ENCODE data around the gene CELF4.

Gene CELF4

GRCh38 chr18:37252854-37253393 lies 312.7 kb downstream of the CELF4 start:
- Histone ChIP-seq H3K4me3 (ENCODE audit: insufficient read depth, low read length, poor library complexity, severe bottlenecking) (no peak overlapping the region), H3K9ac (ENCODE audit: low read length) (no peak overlapping the region), H3K27ac (ENCODE audit: low read depth, low read length) (no peak overlapping the region), H3K9me2 (replicated peaks; ENCODE audit: insufficient read depth, low read length) (no peaks in the 10 kb centered on the region), H3K79me2 (ENCODE audit: insufficient read depth, low read length) (no peaks in the 10 kb centered on the region), H3F3A (ENCODE audit: insufficient read depth) (no peaks in the 10 kb centered on the region), H3K9me3 (ENCODE audit: insufficient read depth, low read length) (no peaks in the 10 kb centered on the region), H3K4me2 (ENCODE audit: low read depth, low read length, poor library complexity, severe bottlenecking) (no peak overlapping the region), H3K36me3 (ENCODE audit: low read length) (no peaks in the 10 kb centered on the region), H3K27me3 (ENCODE audit: low read length) (no peaks in the 10 kb centered on the region), H2AFZ (ENCODE audit: low read depth, low read length, severe bottlenecking) (no peak overlapping the region), H4K20me1 (ENCODE audit: low read depth, low read length) (no peaks in the 10 kb centered on the region)
- TF ChIP-seq, protein P1, sequence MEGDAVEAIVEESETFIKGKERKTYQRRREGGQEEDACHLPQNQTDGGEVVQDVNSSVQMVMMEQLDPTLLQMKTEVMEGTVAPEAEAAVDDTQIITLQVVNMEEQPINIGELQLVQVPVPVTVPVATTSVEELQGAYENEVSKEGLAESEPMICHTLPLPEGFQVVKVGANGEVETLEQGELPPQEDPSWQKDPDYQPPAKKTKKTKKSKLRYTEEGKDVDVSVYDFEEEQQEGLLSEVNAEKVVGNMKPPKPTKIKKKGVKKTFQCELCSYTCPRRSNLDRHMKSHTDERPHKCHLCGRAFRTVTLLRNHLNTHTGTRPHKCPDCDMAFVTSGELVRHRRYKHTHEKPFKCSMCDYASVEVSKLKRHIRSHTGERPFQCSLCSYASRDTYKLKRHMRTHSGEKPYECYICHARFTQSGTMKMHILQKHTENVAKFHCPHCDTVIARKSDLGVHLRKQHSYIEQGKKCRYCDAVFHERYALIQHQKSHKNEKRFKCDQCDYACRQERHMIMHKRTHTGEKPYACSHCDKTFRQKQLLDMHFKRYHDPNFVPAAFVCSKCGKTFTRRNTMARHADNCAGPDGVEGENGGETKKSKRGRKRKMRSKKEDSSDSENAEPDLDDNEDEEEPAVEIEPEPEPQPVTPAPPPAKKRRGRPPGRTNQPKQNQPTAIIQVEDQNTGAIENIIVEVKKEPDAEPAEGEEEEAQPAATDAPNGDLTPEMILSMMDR (IDR thresholded peaks at IDR 0.05; ENCODE audit: insufficient read depth, low read length, poor library complexity, severe bottlenecking), result no peak
- no peak for TF ChIP-seq EZH2phosphoT487 (conservative IDR thresholded peaks at IDR 0.05; ENCODE audit: low read length)

GRCh38 chr18:37252342-37252741 lies 313.3 kb downstream of the CELF4 start:
- H3K27me3 ChIP-seq (ENCODE audit: low read length), result no peaks in the 10 kb centered on the region
- no peak overlapping the region for H3K4me3 ChIP-seq (ENCODE audit: insufficient read depth, low read length, poor library complexity, severe bottlenecking)
- H3K27ac ChIP-seq (ENCODE audit: low read depth, low read length), result no peak overlapping the region
- no peak overlapping the region for H3K9ac ChIP-seq (ENCODE audit: low read length)
- H2AFZ ChIP-seq (ENCODE audit: low read depth, low read length, severe bottlenecking), result no peak overlapping the region
- H4K20me1 ChIP-seq (ENCODE audit: low read depth, low read length), result no peaks in the 10 kb centered on the region
- no peaks in the 10 kb centered on the region for H3K9me2 ChIP-seq (replicated peaks; ENCODE audit: insufficient read depth, low read length)
- H3K9me3 ChIP-seq (ENCODE audit: insufficient read depth, low read length), result no peaks in the 10 kb centered on the region
- no peaks in the 10 kb centered on the region for H3K36me3 ChIP-seq (ENCODE audit: low read length)
- no peak overlapping the region for H3K4me2 ChIP-seq (ENCODE audit: low read depth, low read length, poor library complexity, severe bottlenecking)
- H3K79me2 ChIP-seq (ENCODE audit: insufficient read depth, low read length), result no peaks in the 10 kb centered on the region
- H3F3A ChIP-seq (ENCODE audit: insufficient read depth), result no peaks in the 10 kb centered on the region
- TF ChIP-seq, protein P1 (IDR thresholded peaks at IDR 0.05; ENCODE audit: insufficient read depth, low read length, poor library complexity, severe bottlenecking), result no peak
- TF ChIP-seq EZH2phosphoT487 (conservative IDR thresholded peaks at IDR 0.05; ENCODE audit: low read length), result no peak

- no peak overlapping the region for H3K9ac ChIP-seq (ENCODE audit: low read length)
- no peaks in the 10 kb centered on the region for H3K27me3 ChIP-seq (ENCODE audit: low read length)
- TF ChIP-seq, protein P1 (IDR thresholded peaks at IDR 0.05; ENCODE audit: insufficient read depth, low read length, poor library complexity, severe bottlenecking), result no peak
- no peak for TF ChIP-seq EZH2phosphoT487 (conservative IDR thresholded peaks at IDR 0.05; ENCODE audit: low read length)
- no peaks in the 10 kb centered on the region for H3K79me2 ChIP-seq (ENCODE audit: insufficient read depth, low read length)
- no peak overlapping the region for H2AFZ ChIP-seq (ENCODE audit: low read depth, low read length, severe bottlenecking)
- no peak overlapping the region for H3K27ac ChIP-seq (ENCODE audit: low read depth, low read length)
- no peaks in the 10 kb centered on the region for H3K36me3 ChIP-seq (ENCODE audit: low read length)
- H4K20me1 ChIP-seq (ENCODE audit: low read depth, low read length), result no peaks in the 10 kb centered on the region
- H3K9me2 ChIP-seq (replicated peaks; ENCODE audit: insufficient read depth, low read length), result no peaks in the 10 kb centered on the region
- H3F3A ChIP-seq (ENCODE audit: insufficient read depth), result no peaks in the 10 kb centered on the region
- H3K4me2 ChIP-seq (ENCODE audit: low read depth, low read length, poor library complexity, severe bottlenecking), result no peak overlapping the region
- H3K4me3 ChIP-seq (ENCODE audit: insufficient read depth, low read length, poor library complexity, severe bottlenecking), result no peak overlapping the region
- no peaks in the 10 kb centered on the region for H3K9me3 ChIP-seq (ENCODE audit: insufficient read depth, low read length)
These were observed 313.9 kb downstream of the CELF4 start for GRCh38 chr18:37251679-37252078.
